Thyroid gland (tissue), 4 donors: ENCODE measurements around the gene MIA2. TPM values are rescaled to one million over a fixed set of nuclear protein-coding genes. Genes with fewer than 3 reads are reported as not detected.

Experiments
- DNase-seq, 2 donors: peaks; one replicate each; pipeline ENCODE4 v3.0.0-alpha.2; 2019
- H3K27ac ChIP-seq, 3 donors: fragments of 200-600 bp; sonication (generic); 1 replicate in 2 of 3; 2 replicates in 1 of 3; pipeline ENCODE4 v1.5.1; 2016 to 2019; ENCODE audit warnings: mild to moderate bottlenecking in 1 of 3, moderate library complexity in 1 of 3
- H3K27me3 ChIP-seq: fragments of 200-600 bp; sonication (generic); one replicate; pipeline ENCODE4 v1.5.1; 2019
- H3K36me3 ChIP-seq, 2 donors: fragments of 200-600 bp; sonication (generic); one replicate each; pipeline ENCODE4 v1.5.1; 2016 to 2019
- H3K4me1 ChIP-seq, 2 donors: fragments of 200-600 bp; sonication (generic); one replicate each; pipeline ENCODE4 v1.5.1; 2017 to 2019
- H3K4me3 ChIP-seq, 3 donors: fragments of 200-600 bp; sonication (generic); replicated peaks in 1 of 3; 1 replicate in 2 of 3; 2 replicates in 1 of 3; pipeline ENCODE4 v1.5.1; 2016; ENCODE audit warnings: mild to moderate bottlenecking in 1 of 3
- H3K9me3 ChIP-seq: fragments of 200-600 bp; sonication (generic); one replicate; pipeline ENCODE4 v1.5.1; 2017
- POLR2A ChIP-seq, 2 donors: fragments of 450-650 bp; IDR thresholded peaks; one replicate each; pipeline ENCODE4 v1.6.1; 2017; ENCODE audit warnings: antibody characterized with exemption in 2 of 2, mild to moderate bottlenecking in 2 of 2, moderate library complexity in 1 of 2
- WGBS, 2 donors: methylation state at CpG; one replicate each; pipeline ENCODE4 v1.1.5; 2017; 5-methylcytosine and 5-hydroxymethylcytosine counted together
- intact Hi-C: fragments of 100-400 bp; cut with DNase I; formaldehyde crosslinking; loops from one replicate; pipeline ENCODE4 v1.15.1; 2023
- total RNA-seq, 4 donors: library from RNA; depleted of rRNA; stranded (reverse); fragments of >200 nt; gene quantifications; one replicate each; pipeline ENCODE4 v1.2.3, GENCODE V29; 2016
- TF ChIP-seq, protein P1 (sequence below), 6 experiments: fragments of 200-600 bp in 3 of 6; fragments of 450-650 bp in 3 of 6; sonication (generic) in 3 of 6; IDR thresholded peaks; one replicate each; pipeline ENCODE4 v1.5.1; 2016 to 2019; ENCODE audit warnings: antibody characterized with exemption in 6 of 6, mild to moderate bottlenecking in 2 of 6, inconsistent platforms in 1 of 6, moderate library complexity in 1 of 6

The MIA2 gene
- total RNA-seq, 4 donors from 2014 or later: 41.6 to 49.1 (median 45.6) TPM

DNA sequence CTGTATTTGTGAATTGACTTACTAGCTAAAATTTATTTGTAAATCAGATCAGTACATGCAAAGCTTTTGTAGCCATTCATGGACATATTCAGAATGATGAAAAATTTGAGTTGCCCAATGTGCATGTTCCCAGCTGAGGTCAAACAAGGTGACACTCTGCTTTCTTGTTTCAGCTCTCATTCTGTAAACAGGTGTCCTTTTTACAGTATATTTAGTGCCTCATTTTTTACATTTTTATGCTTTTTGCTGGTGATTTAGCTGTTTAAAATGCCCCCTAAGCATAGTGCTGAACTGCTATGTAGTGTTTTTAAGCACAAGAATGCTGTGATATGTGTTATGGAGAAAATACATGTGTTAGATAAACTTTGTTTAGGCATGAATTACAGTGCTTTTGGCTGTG is 76.3 kb downstream of the MIA2 start:
- no peak overlapping the region for H3K27ac ChIP-seq
- DNase-seq: no peak
- intact Hi-C loops: no loop called here
- no peaks in the 10 kb centered on the region for H3K9me3 ChIP-seq
- no peak overlapping the region for H3K4me3 ChIP-seq
- H3K4me1 ChIP-seq: no peaks in the 10 kb centered on the region
- H3K36me3 ChIP-seq: no peaks in the 10 kb centered on the region
- H3K27me3 ChIP-seq: no peaks in the 10 kb centered on the region
- TF ChIP-seq, protein P1, sequence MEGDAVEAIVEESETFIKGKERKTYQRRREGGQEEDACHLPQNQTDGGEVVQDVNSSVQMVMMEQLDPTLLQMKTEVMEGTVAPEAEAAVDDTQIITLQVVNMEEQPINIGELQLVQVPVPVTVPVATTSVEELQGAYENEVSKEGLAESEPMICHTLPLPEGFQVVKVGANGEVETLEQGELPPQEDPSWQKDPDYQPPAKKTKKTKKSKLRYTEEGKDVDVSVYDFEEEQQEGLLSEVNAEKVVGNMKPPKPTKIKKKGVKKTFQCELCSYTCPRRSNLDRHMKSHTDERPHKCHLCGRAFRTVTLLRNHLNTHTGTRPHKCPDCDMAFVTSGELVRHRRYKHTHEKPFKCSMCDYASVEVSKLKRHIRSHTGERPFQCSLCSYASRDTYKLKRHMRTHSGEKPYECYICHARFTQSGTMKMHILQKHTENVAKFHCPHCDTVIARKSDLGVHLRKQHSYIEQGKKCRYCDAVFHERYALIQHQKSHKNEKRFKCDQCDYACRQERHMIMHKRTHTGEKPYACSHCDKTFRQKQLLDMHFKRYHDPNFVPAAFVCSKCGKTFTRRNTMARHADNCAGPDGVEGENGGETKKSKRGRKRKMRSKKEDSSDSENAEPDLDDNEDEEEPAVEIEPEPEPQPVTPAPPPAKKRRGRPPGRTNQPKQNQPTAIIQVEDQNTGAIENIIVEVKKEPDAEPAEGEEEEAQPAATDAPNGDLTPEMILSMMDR (IDR thresholded peaks at IDR 0.05): no peak
- no peak for TF ChIP-seq POLR2A (IDR thresholded peaks at IDR 0.05)

DNA sequence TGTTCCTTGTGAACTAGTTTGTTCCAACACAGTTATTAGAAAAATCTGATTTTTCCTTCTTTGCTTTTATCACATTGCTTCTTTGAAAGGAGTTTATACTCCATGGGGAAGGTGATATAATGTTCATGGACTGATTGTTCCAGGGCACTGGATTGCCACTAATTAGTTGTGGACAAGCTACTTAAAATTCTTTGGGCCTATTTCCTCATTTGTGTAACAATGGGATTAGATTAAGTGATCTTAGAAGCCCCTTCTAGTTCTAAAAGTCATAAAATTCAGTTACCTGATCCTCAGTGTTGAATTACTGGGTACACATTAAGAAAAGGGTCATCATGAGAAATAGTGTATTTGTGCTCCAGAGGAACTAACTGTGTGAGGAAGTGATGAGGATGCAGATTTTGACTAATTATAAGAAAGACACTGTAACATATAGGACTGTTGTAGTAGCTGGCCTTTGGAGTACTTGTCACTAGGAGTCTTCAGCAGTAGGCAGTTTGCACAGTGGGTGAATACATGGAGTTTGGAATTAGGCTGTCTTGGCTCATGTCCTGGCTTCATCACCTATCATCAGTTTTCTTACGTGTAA is 82.2 kb downstream of the MIA2 start:
- 97 to 100% methylated on average over 1 of the region's 1 CpG for WGBS, 2 donors
- no peak for TF ChIP-seq POLR2A (IDR thresholded peaks at IDR 0.05)
- TF ChIP-seq, protein P1 (IDR thresholded peaks at IDR 0.05): no peak
- peaks cover 6 to 17% of the 10 kb centered on the region in 2 donors for H3K4me1 ChIP-seq
- no peak for DNase-seq
- intact Hi-C loops: no loop called here
- H3K27ac ChIP-seq: no peak overlapping the region
- no peaks in the 10 kb centered on the region for H3K9me3 ChIP-seq
- no peaks in the 10 kb centered on the region for H3K27me3 ChIP-seq
- H3K4me3 ChIP-seq: no peak overlapping the region
- no peaks in the 10 kb centered on the region for H3K36me3 ChIP-seq

DNA sequence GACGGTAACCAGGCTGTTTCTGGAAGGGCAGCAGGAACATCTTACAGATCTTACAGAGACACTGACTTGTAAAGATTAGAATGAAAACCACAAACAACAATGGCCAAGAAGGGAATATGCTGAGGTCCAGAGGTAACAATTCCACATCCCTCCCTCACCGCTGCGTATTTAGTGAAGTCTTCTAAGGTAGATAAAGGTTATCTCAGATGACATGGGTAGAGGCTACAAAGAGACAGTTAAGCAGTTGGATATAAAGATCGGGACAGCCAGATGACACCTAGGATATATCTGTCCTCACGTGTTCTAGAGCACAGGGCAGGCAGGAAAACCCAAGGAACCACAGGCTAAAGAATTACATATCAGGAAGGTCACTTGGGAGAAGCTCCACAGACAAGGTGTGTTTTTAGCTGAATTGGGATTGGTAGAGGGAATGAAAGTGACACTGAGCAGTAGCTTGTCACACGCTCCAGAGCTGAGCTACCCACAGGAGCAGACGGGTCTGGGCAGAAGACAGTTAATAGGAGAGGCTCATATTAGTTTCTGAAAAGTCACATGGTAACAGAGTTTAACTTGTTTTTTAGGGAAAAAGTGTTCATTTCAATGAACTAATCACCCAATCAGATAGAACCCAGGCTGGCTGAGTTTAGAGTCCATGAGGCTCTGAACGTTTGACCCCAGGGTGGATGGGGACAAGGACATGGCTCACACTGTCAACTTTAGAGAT is 83.3 kb downstream of the MIA2 start:
- H3K27ac ChIP-seq: no peak overlapping the region
- no peaks in the 10 kb centered on the region for H3K27me3 ChIP-seq
- H3K36me3 ChIP-seq: no peaks in the 10 kb centered on the region
- H3K4me1 ChIP-seq: peaks cover 6 to 17% of the 10 kb centered on the region in 2 donors
- no peak for DNase-seq
- no peaks in the 10 kb centered on the region for H3K9me3 ChIP-seq
- no peak overlapping the region for H3K4me3 ChIP-seq
- intact Hi-C loops: no loop called here
- WGBS, 2 donors: 93% methylated on average over 8 of the region's 8 CpGs
- TF ChIP-seq, protein P1 (IDR thresholded peaks at IDR 0.05): no peak
- TF ChIP-seq POLR2A (IDR thresholded peaks at IDR 0.05): no peak

DNA sequence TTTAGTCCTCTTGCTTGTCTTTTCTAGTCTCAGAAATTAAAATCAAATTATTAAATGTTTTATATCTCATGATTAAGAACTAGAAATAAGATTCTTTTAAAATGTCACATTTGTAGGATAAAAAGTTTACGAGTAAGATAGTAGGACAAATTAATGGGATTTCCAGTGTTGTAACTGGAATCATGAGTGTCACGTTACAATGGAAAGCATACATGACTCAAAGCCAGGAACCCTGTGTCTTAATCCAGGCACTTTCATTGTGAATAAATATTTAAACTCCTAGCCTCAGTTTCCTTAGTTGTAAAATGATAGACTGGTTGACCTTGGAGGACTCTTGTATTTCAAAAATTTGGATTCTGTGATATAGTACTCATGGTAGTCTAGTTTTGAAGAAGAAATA is 84.9 kb downstream of the MIA2 start:
- peaks cover 6 to 17% of the 10 kb centered on the region in 2 donors for H3K4me1 ChIP-seq
- no peak for TF ChIP-seq POLR2A (IDR thresholded peaks at IDR 0.05)
- TF ChIP-seq, protein P1 (IDR thresholded peaks at IDR 0.05): no peak
- H3K36me3 ChIP-seq: no peaks in the 10 kb centered on the region
- H3K4me3 ChIP-seq: no peak overlapping the region
- no peaks in the 10 kb centered on the region for H3K9me3 ChIP-seq
- H3K27ac ChIP-seq: no peak overlapping the region
- DNase-seq: no peak
- intact Hi-C loops: no loop called here
- WGBS, 2 donors: 93 to 95% methylated on average over 2 of the region's 2 CpGs
- H3K27me3 ChIP-seq: no peaks in the 10 kb centered on the region

DNA sequence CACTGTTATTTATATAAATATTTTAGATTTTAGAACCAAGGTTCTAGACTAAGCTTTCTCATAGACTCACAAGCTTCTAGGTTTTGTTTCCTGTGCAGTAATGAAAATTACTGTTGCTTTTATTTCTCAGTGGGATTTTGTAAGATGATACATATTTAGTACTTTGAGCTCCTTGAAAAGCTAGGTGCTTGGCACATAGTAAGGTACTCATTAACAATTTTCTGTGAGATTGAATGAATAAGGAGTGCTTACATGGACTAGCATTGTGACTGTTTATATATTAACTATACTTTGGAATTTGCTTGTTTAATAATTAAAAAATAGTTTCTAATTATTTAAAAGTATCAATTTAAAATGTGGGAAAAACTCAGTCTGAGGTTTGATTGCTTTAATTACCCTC is 85.7 kb downstream of the MIA2 start:
- DNase-seq: no peak
- H3K9me3 ChIP-seq: no peaks in the 10 kb centered on the region
- H3K27me3 ChIP-seq: no peaks in the 10 kb centered on the region
- H3K4me3 ChIP-seq: no peak overlapping the region
- TF ChIP-seq, protein P1 (IDR thresholded peaks at IDR 0.05): no peak
- no peak for TF ChIP-seq POLR2A (IDR thresholded peaks at IDR 0.05)
- H3K4me1 ChIP-seq: peaks cover 6 to 17% of the 10 kb centered on the region in 2 donors
- no peak overlapping the region for H3K27ac ChIP-seq
- no peaks in the 10 kb centered on the region for H3K36me3 ChIP-seq
- intact Hi-C loops: no loop called here
